K562 (cell line): ENCODE results near the gene HEMK1. TPM values are rescaled to one million over a fixed set of nuclear protein-coding genes. Genes with fewer than 3 reads are reported as not detected.

Experiments used
- ATF1 ChIP-seq, 2 experiments: fragments of 450-650 bp in 1 of 2; IDR thresholded peaks; 2 replicates each; pipeline ENCODE4 v1.6.1; 2016; ENCODE audit warnings: missing compliant biosample characterization in 1 of 2, missing genetic modification characterization in 1 of 2
- BCOR ChIP-seq: fragments of 450-650 bp; IDR thresholded peaks from 2 replicates; pipeline ENCODE4 v1.6.1; 2016
- CC2D1A ChIP-seq: fragments of 450-650 bp; IDR thresholded peaks from 2 replicates; pipeline ENCODE4 v1.6.1; 2017; ENCODE audit warnings: mild to moderate bottlenecking
- CHD1 ChIP-seq: fragments of 200-600 bp; sonication (generic); IDR thresholded peaks from one replicate; pipeline ENCODE4 v1.6.1; 2012; ENCODE audit warnings: mild to moderate bottlenecking, moderate library complexity, low read length, inconsistent platforms
- CREB3L1 ChIP-seq: fragments of 450-650 bp; IDR thresholded peaks from 2 replicates; pipeline ENCODE4 v1.6.1; 2014; ENCODE audit warnings: low read depth, mild to moderate bottlenecking, moderate library complexity, borderline replicate concordance
- CREBBP ChIP-seq: IDR thresholded peaks from one replicate; pipeline ENCODE4 v1.6.1; 2012; ENCODE audit warnings: low read depth, mild to moderate bottlenecking, control low read depth, inconsistent platforms, low read length
- DDX20 ChIP-seq: fragments of 450-650 bp; IDR thresholded peaks from 2 replicates; pipeline ENCODE4 v1.6.1; 2016; ENCODE audit warnings: missing genetic modification characterization, low read depth, mild to moderate bottlenecking, missing compliant biosample characterization, moderate library complexity
- DEAF1 ChIP-seq: fragments of 450-650 bp; formaldehyde crosslinking; IDR thresholded peaks from 2 replicates; pipeline ENCODE4 v1.4.0; 2020; ENCODE audit warnings: mild to moderate bottlenecking, moderate library complexity
- DLX4 ChIP-seq: fragments of 250-450 bp; sonication (Bioruptor Pico); IDR thresholded peaks from 2 replicates; pipeline ENCODE4 v1.6.1; 2021; ENCODE audit warnings: mild to moderate bottlenecking
- ELF1 ChIP-seq: fragments of 200-800 bp; sonication (Bioruptor generic); IDR thresholded peaks from 2 replicates; pipeline ENCODE4 v1.6.1; 2016; ENCODE audit warnings: missing genetic modification characterization, missing compliant biosample characterization
- ESRRA ChIP-seq: fragments of 450-650 bp; IDR thresholded peaks from 2 replicates; pipeline ENCODE4 v1.6.1; 2014; ENCODE audit warnings: low read depth, mild to moderate bottlenecking, moderate library complexity, borderline replicate concordance
- HMGXB4 ChIP-seq: sonication (generic); formaldehyde crosslinking; IDR thresholded peaks from 2 replicates; pipeline ENCODE4 v1.8.1; 2023; ENCODE audit warnings: mild to moderate bottlenecking, missing genetic modification reagents
- MED1 ChIP-seq: sonication (generic); formaldehyde crosslinking; IDR thresholded peaks from 2 replicates; pipeline ENCODE4 v1.8.1; 2023; ENCODE audit warnings: missing genetic modification reagents, borderline replicate concordance
- SMC3 ChIP-seq: conservative IDR thresholded peaks from 2 replicates; pipeline ENCODE4 v1.6.1; 2011; ENCODE audit warnings: low read depth, low read length, improper control_type of control experiment; ENCODE audit not compliant: insufficient read depth
- STAG1 ChIP-seq: sonication (generic); formaldehyde crosslinking; IDR thresholded peaks from 2 replicates; pipeline ENCODE4 v1.5.0; 2020; ENCODE audit warnings: missing genetic modification reagents, borderline replicate concordance
- TCF7 ChIP-seq: sonication (generic); IDR thresholded peaks from 2 replicates; pipeline ENCODE4 v1.6.1; 2016; ENCODE audit warnings: antibody characterized with exemption, borderline replicate concordance
- U2AF2 ChIP-seq: fragments of 200-400 bp; formaldehyde crosslinking; optimal IDR thresholded peaks from 2 replicates; pipeline ENCODE3; 2017; ENCODE audit warnings: low read depth, mild to moderate bottlenecking, low read length
- XRCC5 ChIP-seq: fragments of 200-400 bp; formaldehyde crosslinking; IDR thresholded peaks from 2 replicates; pipeline ENCODE4 v1.6.1; 2017; ENCODE audit warnings: low read depth, mild to moderate bottlenecking, low read length
- ZNF12 ChIP-seq: sonication (generic); formaldehyde crosslinking; IDR thresholded peaks from 2 replicates; pipeline ENCODE4 v1.4.0; 2020; ENCODE audit warnings: mild to moderate bottlenecking, missing genetic modification reagents
- ZNF124 ChIP-seq: sonication (generic); formaldehyde crosslinking; IDR thresholded peaks from 2 replicates; pipeline ENCODE4 v1.8.1; 2022; ENCODE audit warnings: missing genetic modification reagents
- ZNF146 ChIP-seq: IDR thresholded peaks from one replicate; pipeline ENCODE4 v1.6.1; 2018; ENCODE audit warnings: missing compliant biosample characterization; ENCODE audit not compliant: unreplicated experiment
- ZNF165 ChIP-seq: fragments of 250-450 bp; sonication (Bioruptor Pico); IDR thresholded peaks from 2 replicates; pipeline ENCODE4 v1.4.0; 2020; ENCODE audit warnings: borderline replicate concordance
- polyA plus RNA-seq, 8 experiments: library from polyadenylated mRNA; depleted of rRNA in 4 of 8; stranded (reverse) in 5 of 8; unstranded in 3 of 8; fragments of >200 nt; fragmentation: Nextera tagmentation in 2 of 8; fragmentation: Illumina TruSeq in 1 of 8; extraction: Ambion mirVana in 2 of 8; extraction: Trizol in 1 of 8; gene quantifications; 2 replicates each; pipeline versions ENCODE4 v1.2.1 to v1.2.3, GENCODE V29; 2011 to 2014; ENCODE audit warnings: inconsistent platforms in 1 of 8, missing spikeins in 1 of 8
- total RNA-seq, 7 experiments: library from RNA; depleted of rRNA in 6 of 7; stranded (reverse); fragments of >200 nt in 6 of 7; fragmentation: Illumina TruSeq in 2 of 7; extraction: Trizol in 2 of 7; gene quantifications; 2 replicates each; pipeline versions ENCODE4 v1.2.1 to v1.2.3, GENCODE V29; 2011 to 2021; ENCODE audit warnings: low replicate concordance in 1 of 7

HEMK1 gene
- total and polyA plus RNA-seq, 9 of the 15 experiments (the other 6 are each of a cell fraction or from before 2014, with no cell fraction given): 2.0 to 16.8 (median 11.4) TPM

GRCh38 chr3:50542177-50543034, 26.9 kb upstream of the HEMK1 start (continued):
- TF ChIP-seq ZNF12 (no peak), XRCC5 (0 out of 2 replicates have a peak, but pooled peaks have one; percentile 35), DEAF1 (CRISPR knock-in tag) (peak; percentile 61; the same call in 1 of the 2 replicates), STAG1 (peak; percentile 39; the same call in 1 of the 2 replicates), ZNF124 (CRISPR knock-in tag) (no peak), CREBBP (no peak), ZNF165 (CRISPR knock-in tag) (no peak), TCF7 (no peak), ESRRA (peak; percentile 21; the same call in 1 of the 2 replicates), CC2D1A (peak; percentile 40; the same call in 1 of the 2 replicates), U2AF2 (no peak), MED1 (CRISPR knock-in tag) (no peak), BCOR (no peak), CREB3L1 (no peak), SMC3 (peak; percentile 86), ATF1 (CRISPR knock-in tag; IDR thresholded peaks at IDR 0.05) (no peak), ATF1 (tag; IDR thresholded peaks at IDR 0.05) (no peak), CHD1 (no peak), HMGXB4 (CRISPR knock-in tag) (no peak), DDX20 (tag) (no peak), ZNF146 (CRISPR knock-in tag) (no peak), ELF1 (tag) (no peak), DLX4 (CRISPR knock-in tag) (no peak)
